HEK293 (cell line): ENCODE results near the gene FGFR4.
A peak's percentile ranks its signal among the peaks of the same experiment; 100 is the strongest.

Experiments used
- CTCF ChIA-PET: fragments of 350-600 bp; formaldehyde crosslinking; extraction: SDS; loops from one replicate; lab custom pipeline; 2021; ENCODE audit warnings: antibody characterized with exemption; lab: Yijun Ruan, JAX
- POLR2A ChIA-PET: fragments of 300-600 bp; formaldehyde crosslinking; extraction: SDS; loops from one replicate; lab custom pipeline; 2020; ENCODE audit warnings: antibody characterized with exemption, inconsistent platforms; lab: Yijun Ruan, JAX
- H3K27ac ChIP-seq: fragments of 200-500 bp; sonication (Bioruptor generic); 2 replicates; pipeline ENCODE4 v1.5.1; 2014; ENCODE audit warnings: low read depth, low read length, control low read depth, inconsistent platforms; ENCODE audit errors: extremely low read depth
- H3K36me3 ChIP-seq, 2 experiments: fragments of 200-500 bp in 1 of 2; sonication (Bioruptor generic) in 1 of 2; 1 replicate in 1 of 2; 2 replicates in 1 of 2; pipeline ENCODE4 v1.5.1; 2014 to 2017; ENCODE audit warnings: inconsistent platforms in 2 of 2, low read length in 2 of 2; ENCODE audit not compliant: control insufficient read depth in 2 of 2, insufficient read depth in 1 of 2
- H3K4me1 ChIP-seq: fragments of 200-500 bp; sonication (Bioruptor generic); 2 replicates; pipeline ENCODE4 v1.5.1; 2014; ENCODE audit warnings: mild to moderate bottlenecking, low read length, inconsistent platforms; ENCODE audit not compliant: control insufficient read depth, insufficient read depth
- H3K4me3 ChIP-seq: 2 replicates; pipeline ENCODE4 v1.5.1; 2011; ENCODE audit warnings: low read depth, mild to moderate bottlenecking, control low read depth, low read length, moderate library complexity
- H3K9me3 ChIP-seq: fragments of 200-500 bp; sonication (Bioruptor generic); 2 replicates; pipeline ENCODE4 v1.5.1; 2014; ENCODE audit warnings: low read depth, low read length, inconsistent platforms; ENCODE audit not compliant: control insufficient read depth, insufficient read depth
- GLI2 ChIP-seq: fragments of 450-650 bp; formaldehyde crosslinking; IDR thresholded peaks from 2 replicates; pipeline ENCODE4; 2017; ENCODE audit warnings: missing biosample characterization, missing genetic modification characterization, low read depth, borderline replicate concordance
- KLF16 ChIP-seq: fragments of 450-650 bp; formaldehyde crosslinking; IDR thresholded peaks from 2 replicates; pipeline ENCODE4 v1.5.1; 2017; ENCODE audit warnings: missing biosample characterization, missing genetic modification characterization
- KLF8 ChIP-seq: fragments of 450-650 bp; formaldehyde crosslinking; IDR thresholded peaks from 2 replicates; pipeline ENCODE4 v1.5.1; 2016; ENCODE audit warnings: missing biosample characterization, missing genetic modification characterization
- KLF9 ChIP-seq: fragments of 450-650 bp; formaldehyde crosslinking; IDR thresholded peaks from 2 replicates; pipeline ENCODE4 v1.5.1; 2016; ENCODE audit warnings: missing biosample characterization, missing genetic modification characterization, low read depth
- PRDM10 ChIP-seq: fragments of 450-650 bp; formaldehyde crosslinking; IDR thresholded peaks from 2 replicates; pipeline ENCODE4 v1.5.1; 2016; ENCODE audit warnings: missing biosample characterization, missing genetic modification characterization
- ZBTB17 ChIP-seq: fragments of 450-650 bp; formaldehyde crosslinking; IDR thresholded peaks from 2 replicates; pipeline ENCODE4 v1.5.1; 2016; ENCODE audit warnings: missing biosample characterization, missing genetic modification characterization
- ZNF121 ChIP-seq: fragments of 450-650 bp; formaldehyde crosslinking; IDR thresholded peaks from 2 replicates; pipeline ENCODE4 v1.5.1; 2016; ENCODE audit warnings: missing biosample characterization, missing genetic modification characterization
- ZNF132 ChIP-seq: fragments of 450-650 bp; formaldehyde crosslinking; IDR thresholded peaks from 2 replicates; pipeline ENCODE4 v1.5.1; 2017; ENCODE audit warnings: missing biosample characterization, missing genetic modification characterization, borderline replicate concordance
- ZNF174 ChIP-seq: fragments of 450-650 bp; formaldehyde crosslinking; IDR thresholded peaks from 2 replicates; pipeline ENCODE4 v1.5.0; 2017; ENCODE audit warnings: missing biosample characterization, mild to moderate bottlenecking, missing genetic modification characterization
- ZNF2 ChIP-seq: fragments of 450-650 bp; formaldehyde crosslinking; IDR thresholded peaks from 2 replicates; pipeline ENCODE4 v1.5.1; 2016; ENCODE audit warnings: missing biosample characterization, missing genetic modification characterization
- ZNF223 ChIP-seq: fragments of 450-650 bp; formaldehyde crosslinking; IDR thresholded peaks from 2 replicates; pipeline ENCODE4 v1.5.1; 2016; ENCODE audit warnings: missing biosample characterization, missing genetic modification characterization
- ZNF266 ChIP-seq: fragments of 450-650 bp; formaldehyde crosslinking; IDR thresholded peaks from 2 replicates; pipeline ENCODE4 v1.5.1; 2016; ENCODE audit warnings: missing biosample characterization, missing genetic modification characterization, low read depth
- ZNF274 ChIP-seq, 2 experiments: fragments of 200-500 bp in 1 of 2; fragments of 450-650 bp in 1 of 2; sonication (Bioruptor generic) in 1 of 2; formaldehyde crosslinking in 1 of 2; IDR thresholded peaks; 2 replicates each; pipeline versions ENCODE4 v1.5.1 to v1.6.1; 2014 to 2016; ENCODE audit warnings: borderline replicate concordance in 1 of 2, inconsistent platforms in 1 of 2, low read length in 1 of 2, missing biosample characterization in 1 of 2, missing genetic modification characterization in 1 of 2
- ZNF394 ChIP-seq: fragments of 450-650 bp; formaldehyde crosslinking; IDR thresholded peaks from 2 replicates; pipeline ENCODE4 v1.5.1; 2016; ENCODE audit warnings: missing biosample characterization, missing genetic modification characterization, mild to moderate bottlenecking, moderate library complexity, borderline replicate concordance
- ZNF513 ChIP-seq: fragments of 450-650 bp; IDR thresholded peaks from 2 replicates; pipeline ENCODE4 v1.5.1; 2018; ENCODE audit warnings: missing biosample characterization, missing genetic modification characterization
- ZNF544 ChIP-seq: fragments of 450-650 bp; formaldehyde crosslinking; IDR thresholded peaks from 2 replicates; pipeline ENCODE4 v1.5.0; 2017; ENCODE audit warnings: missing biosample characterization, missing genetic modification characterization
- ZNF580 ChIP-seq: fragments of 450-650 bp; formaldehyde crosslinking; IDR thresholded peaks from 2 replicates; pipeline ENCODE4 v1.5.1; 2016; ENCODE audit warnings: missing biosample characterization, missing genetic modification characterization
- ZNF600 ChIP-seq: fragments of 450-650 bp; formaldehyde crosslinking; IDR thresholded peaks from 2 replicates; pipeline ENCODE4 v1.5.1; 2016; ENCODE audit warnings: missing biosample characterization, missing genetic modification characterization
- ZNF629 ChIP-seq: fragments of 450-650 bp; formaldehyde crosslinking; IDR thresholded peaks from 2 replicates; pipeline ENCODE4 v1.5.1; 2017; ENCODE audit warnings: missing biosample characterization, missing genetic modification characterization
- ZNF654 ChIP-seq: fragments of 450-650 bp; formaldehyde crosslinking; IDR thresholded peaks from 2 replicates; pipeline ENCODE4 v1.5.1; 2016; ENCODE audit warnings: low read depth, missing biosample characterization, missing genetic modification characterization
- ZNF660 ChIP-seq: fragments of 450-650 bp; IDR thresholded peaks from 2 replicates; pipeline ENCODE4 v1.5.1; 2018; ENCODE audit warnings: missing biosample characterization, mild to moderate bottlenecking, missing genetic modification characterization
- ZNF777 ChIP-seq: fragments of 450-650 bp; formaldehyde crosslinking; IDR thresholded peaks from 2 replicates; pipeline ENCODE4 v1.5.1; 2017; ENCODE audit warnings: missing biosample characterization, missing genetic modification characterization, borderline replicate concordance

The FGFR4 gene

GRCh38 chr5:177070536-177071191, 16.1 kb upstream of the FGFR4 start:
- Histone ChIP-seq H3K4me3 (no peak overlapping the region), H3K4me1 (no peaks in the 10 kb centered on the region), H3K27ac (no peak overlapping the region), H3K36me3 (peaks cover 11 to 22% of the 10 kb centered on the region in 2 experiments; a peak in 2 of 3 replicates), H3K9me3 (no peaks in the 10 kb centered on the region)
- POLR2A ChIA-PET = interaction anchor here (0.7 to 1.4 kb wide), 2 partner anchors 8 to 67 kb away, joined by 3 read pairs; no protein-coding TSS in a partner anchor
- TF ChIP-seq PRDM10 (tag by site-specific recombination) (peak; percentile 34; the same call in 1 of the 2 replicates), ZNF513 (tag by site-specific recombination) (no peak)
- CTCF ChIA-PET = interaction anchor here (0.7 to 9.9 kb wide), 11 partner anchors 9 to 508 kb away, joined by 3 to 151 read pairs (median 6); partner anchors contain the start of gene FGFR4

- no peak overlapping the region for H3K4me3 ChIP-seq
- ChIA-PET CTCF (interaction anchor here (0.6 to 9.9 kb wide), 33 partner anchors 8 to 1248 kb away, joined by 3 to 151 read pairs (median 4); partner anchors contain the start of genes FGFR4 and TSPAN17), POLR2A (interaction anchor here (0.7 kb wide), 2 partner anchors 15 to 68 kb away, joined by 3 read pairs; partner anchors contain the start of gene FGFR4)
- no peak overlapping the region for H3K27ac ChIP-seq
- no peaks in the 10 kb centered on the region for H3K9me3 ChIP-seq
- no peaks in the 10 kb centered on the region for H3K4me1 ChIP-seq
- H3K36me3 ChIP-seq = peaks cover 8 to 13% of the 10 kb centered on the region in 2 experiments; a peak in 2 of 3 replicates
- TF ChIP-seq ZNF777 (tag by site-specific recombination) (no peak), ZNF654 (tag by site-specific recombination) (peak; percentile 43), GLI2 (tag by site-specific recombination) (no peak), ZNF544 (tag by site-specific recombination) (no peak), KLF8 (tag by site-specific recombination) (no peak), KLF16 (tag by site-specific recombination) (no peak), ZNF174 (tag by site-specific recombination) (no peak), ZNF660 (tag by site-specific recombination) (peak; percentile 44; the same call in 1 of the 2 replicates), ZNF132 (tag by site-specific recombination) (no peak), ZNF121 (tag by site-specific recombination) (no peak), PRDM10 (tag by site-specific recombination) (peak; percentile 55; the same call in 1 of the 2 replicates), KLF9 (no peak), ZNF580 (tag by site-specific recombination) (no peak), ZNF274 (IDR thresholded peaks at IDR 0.05; ENCODE audit: low read length) (no peak), ZNF274 (tag by site-specific recombination; IDR thresholded peaks at IDR 0.05; ENCODE audit: borderline replicate concordance) (no peak), ZNF394 (tag by site-specific recombination) (no peak), ZNF629 (tag by site-specific recombination) (no peak), ZNF266 (tag by site-specific recombination) (no peak), ZBTB17 (tag by site-specific recombination) (peak; percentile 93), ZNF2 (tag by site-specific recombination) (peak; percentile 18; the same call in 1 of the 2 replicates), ZNF223 (tag by site-specific recombination) (no peak), ZNF600 (tag by site-specific recombination) (peak; percentile 99)
These were observed 14.9 kb upstream of the FGFR4 start for GRCh38 chr5:177071666-177072385.
